Measurements from ENCODE around the gene MMP13. TPM values are rescaled to one million over a fixed set of nuclear protein-coding genes. Genes with fewer than 3 reads are reported as not detected.

Gene MMP13
- total and polyA plus RNA-seq, 2 donors (not counting 3 experiments of a cell fraction or from before 2014, with no cell fraction given), result not detected

- no peak for FAIRE-seq
- H2AFZ ChIP-seq (ENCODE audit: low read depth, low read length), result no peak overlapping the region
- intact Hi-C loops (cut with micrococcal nuclease), result no loop called here
These were observed 30.6 kb downstream of the MMP13 start for GRCh38 chr11:102924851-102925380.

More at GRCh38 chr11:102924851-102925380, 30.6 kb downstream of the MMP13 start:
- Histone ChIP-seq H3K9me3 (replicated peaks; ENCODE audit: control insufficient read depth, insufficient read depth, low read length) (no peaks in the 10 kb centered on the region), H3K79me2 (ENCODE audit: control insufficient read depth, insufficient read depth, low read length) (no peaks in the 10 kb centered on the region), H3K4me2 (ENCODE audit: insufficient read depth, low read length) (no peak overlapping the region), H3K27ac (ENCODE audit: insufficient read depth, low read depth, low read length) (no peak overlapping the region), H3K27me3 (ENCODE audit: control insufficient read depth in 2 of 2, insufficient read depth in 2 of 2, low read length in 2 of 2) (peaks cover 0 to 5% of the 10 kb centered on the region in 2 experiments), H3K9ac (replicated peaks; ENCODE audit: extremely low read depth, insufficient read depth, low read length) (no peak overlapping the region), H3K36me3 (ENCODE audit: control insufficient read depth in 2 of 2, extremely low read depth in 1 of 2, insufficient read depth in 2 of 2, low read length in 2 of 2) (no peaks in the 10 kb centered on the region), H4K20me1 (replicated peaks; ENCODE audit: control insufficient read depth, extremely low read depth, insufficient read depth, low read length) (no peaks in the 10 kb centered on the region), H3K4me3 (replicated peaks in 1 of 3; ENCODE audit: insufficient read depth in 1 of 3, low read depth in 1 of 3, low read length in 3 of 3) (no peak overlapping the region), H3K9me1 (replicated peaks; ENCODE audit: control insufficient read depth, extremely low read depth, insufficient read depth, low read length) (no peaks in the 10 kb centered on the region), H3K4me1 (ENCODE audit: control insufficient read depth, extremely low read depth, insufficient read depth, low read length) (no peaks in the 10 kb centered on the region)
- DNase-seq (ENCODE audit: low read depth, low spot score), result no peak
- ChIA-PET POLR2A (no interaction called here), CTCF (interaction anchor here (1.4 to 5.2 kb wide), 3 partner anchors 10 to 133 kb away, joined by 4 to 31 read pairs (median 7); no protein-coding TSS in a partner anchor)
- dilution Hi-C loops (cut with MboI; ENCODE audit: extremely low pct_ligation_motif_present, low sequenced_read_pairs), result no loop called here
- BruUV-seq (replicated peaks), result no TSS peak
- no peak for TF ChIP-seq CTCF (IDR thresholded peaks at IDR 0.05; ENCODE audit: extremely low read depth in 1 of 2, insufficient read depth in 1 of 2, low read depth in 1 of 2, low read length in 2 of 2)
- TF ChIP-seq POLR2A (IDR thresholded peaks at IDR 0.05; ENCODE audit: low read depth, low read length), result no peak
- no peak for TF ChIP-seq POLR2AphosphoS5 (IDR thresholded peaks at IDR 0.05; ENCODE audit: insufficient read depth, low read depth, low read length)
- no peak for TF ChIP-seq MAX (IDR thresholded peaks at IDR 0.05; ENCODE audit: insufficient read depth, insufficient read length)
- no peak for TF ChIP-seq EZH2 (IDR thresholded peaks at IDR 0.05; ENCODE audit: borderline replicate concordance, low read depth, low read length, severe bottlenecking)
- no peak for TF ChIP-seq MYC (IDR thresholded peaks at IDR 0.05; ENCODE audit: low read depth, low read length)
- TF ChIP-seq JUN (IDR thresholded peaks at IDR 0.05; ENCODE audit: borderline replicate concordance, insufficient read depth, insufficient read length, low read depth), result no peak
- no peak for TF ChIP-seq GATA2 (IDR thresholded peaks at IDR 0.05; ENCODE audit: insufficient read depth, insufficient read length, low read depth, low read length)
- TF ChIP-seq FOS (IDR thresholded peaks at IDR 0.05; ENCODE audit: borderline replicate concordance, insufficient read depth, low read length), result no peak

Data from endothelial cell of umbilical vein (primary cell).